DMS153 treated with DMSO at 0.1 percent for 48 hours (cell line): ENCODE results near the gene SUGP2.

Experiments
- DNase-seq: peaks from one replicate; lab custom pipeline; 2025; ENCODE audit not compliant: unreplicated experiment; lab: John Stamatoyannopoulos, UW

SUGP2 gene

GRCh38 chr19:18993115-18993514 is 40.2 kb downstream of the SUGP2 start:
- no peak for DNase-seq

DNA sequence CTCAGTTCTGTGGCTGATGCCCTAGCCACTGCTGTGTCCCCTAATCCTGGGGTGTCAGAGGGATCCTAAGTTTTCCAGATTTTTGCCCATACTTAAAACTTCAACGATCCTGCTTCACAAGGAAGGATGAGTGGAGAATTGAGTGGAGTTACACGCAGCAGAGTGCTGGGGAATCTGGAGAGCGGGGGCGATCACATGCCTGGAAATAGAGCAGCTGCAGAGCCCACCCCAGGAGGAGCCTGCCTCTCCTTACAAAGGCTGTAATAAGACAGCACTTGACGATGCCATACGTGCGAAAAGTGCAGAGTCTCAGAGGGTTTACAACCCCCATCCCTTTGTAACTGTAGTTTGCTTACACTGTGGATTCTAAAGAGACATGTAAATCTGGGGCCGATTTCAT is 40.6 kb downstream of the SUGP2 start:
- no peak for DNase-seq

GRCh38 chr19:18991468-18991867 is 41.8 kb downstream of the SUGP2 start:
- no peak for DNase-seq

GRCh38 chr19:18991006-18991405 is 42.3 kb downstream of the SUGP2 start:
- no peak for DNase-seq

GRCh38 chr19:18990128-18990708 is 43.1 kb downstream of the SUGP2 start:
- DNase-seq, result no peak

DNA sequence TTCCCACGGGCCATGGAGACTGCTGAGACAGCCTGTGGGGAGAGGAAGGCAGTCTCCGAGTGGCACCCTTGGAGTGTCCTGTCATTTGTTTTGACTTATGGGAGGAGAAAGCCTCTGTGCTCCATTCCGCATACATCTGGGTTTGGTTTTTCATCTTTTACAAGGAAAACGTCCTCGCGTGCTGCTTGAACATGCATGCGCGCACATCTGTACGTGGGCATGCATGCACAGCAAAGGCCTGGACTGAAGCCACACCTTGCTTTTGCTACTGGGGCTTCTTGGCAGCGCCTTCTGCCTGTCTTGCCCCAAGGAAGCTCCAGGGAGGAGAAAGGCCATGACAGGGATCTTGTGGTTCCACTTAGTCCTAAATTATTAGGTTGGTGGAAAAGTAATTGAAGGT is 44.0 kb downstream of the SUGP2 start:
- DNase-seq, result no peak

GRCh38 chr19:18987456-18987855 is 45.9 kb downstream of the SUGP2 start:
- no peak for DNase-seq

GRCh38 chr19:18985257-18985656 is 48.1 kb downstream of the SUGP2 start:
- no peak for DNase-seq

DNA sequence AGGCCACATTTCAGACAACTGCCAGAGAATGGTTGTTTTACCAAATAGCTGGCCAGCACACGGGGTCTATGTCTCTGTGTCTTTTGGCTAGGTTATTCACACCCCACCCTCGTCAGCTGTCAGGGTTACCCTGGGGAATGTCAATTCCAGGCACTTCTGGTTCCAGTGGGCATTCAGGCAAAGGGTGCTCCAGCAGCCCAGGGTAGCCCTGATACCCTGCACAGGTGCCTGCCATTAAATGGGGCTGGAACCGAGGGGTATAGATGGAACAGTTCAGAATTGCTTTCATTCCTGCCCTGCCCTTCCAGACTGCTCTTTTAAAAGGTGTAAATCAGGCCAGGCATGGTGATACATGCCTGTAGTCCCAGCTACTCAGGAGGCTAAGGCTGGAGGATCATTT is 49.1 kb downstream of the SUGP2 start:
- DNase-seq, result no peak

DNA sequence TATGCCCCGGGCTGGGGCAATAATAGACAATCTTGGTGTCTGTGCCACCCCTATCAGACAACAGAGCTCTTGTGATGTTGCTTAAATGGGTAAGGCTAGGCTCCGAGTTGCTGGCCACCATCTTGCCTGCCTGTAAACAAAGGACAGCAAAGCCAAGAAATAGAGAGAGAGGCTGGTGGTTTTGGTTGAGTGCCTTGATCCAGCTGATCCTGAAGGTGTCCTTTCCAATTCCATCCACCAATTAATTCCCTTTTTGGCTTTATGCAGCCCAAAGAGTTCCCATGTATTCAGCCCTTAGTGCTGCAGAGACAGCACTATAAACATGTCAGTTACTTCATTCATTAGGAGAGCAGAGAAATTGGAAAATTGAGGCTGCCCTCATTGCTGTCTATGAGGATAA is 50.6 kb downstream of the SUGP2 start:
- no peak for DNase-seq

- DNase-seq, result no peak
Observed at GRCh38 chr19:18980432-18981020, 52.8 kb downstream of the SUGP2 start.

GRCh38 chr19:18978616-18979015 is 54.7 kb downstream of the SUGP2 start:
- no peak for DNase-seq

- no peak for DNase-seq
Observed at GRCh38 chr19:18975869-18976268, 57.4 kb downstream of the SUGP2 start.

DNA sequence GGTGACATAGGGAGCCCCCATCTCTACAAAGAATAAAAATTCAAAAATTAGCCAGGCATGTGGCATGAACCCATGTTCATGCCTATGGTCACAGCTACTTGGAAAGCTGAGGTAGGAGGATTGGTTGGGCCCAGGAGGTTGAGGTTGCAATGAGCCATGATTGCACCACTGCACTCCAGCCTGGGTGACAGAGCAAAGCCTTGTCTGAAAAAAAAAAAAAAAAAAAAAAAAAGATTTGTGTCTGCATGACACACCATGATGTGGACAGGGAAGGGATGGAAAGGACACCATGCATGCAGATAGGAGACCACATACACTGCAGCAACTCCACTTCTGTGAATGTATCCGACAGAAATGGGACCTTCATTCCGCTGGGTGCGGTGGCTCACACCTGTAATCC is 58.3 kb downstream of the SUGP2 start:
- no peak for DNase-seq

DNA sequence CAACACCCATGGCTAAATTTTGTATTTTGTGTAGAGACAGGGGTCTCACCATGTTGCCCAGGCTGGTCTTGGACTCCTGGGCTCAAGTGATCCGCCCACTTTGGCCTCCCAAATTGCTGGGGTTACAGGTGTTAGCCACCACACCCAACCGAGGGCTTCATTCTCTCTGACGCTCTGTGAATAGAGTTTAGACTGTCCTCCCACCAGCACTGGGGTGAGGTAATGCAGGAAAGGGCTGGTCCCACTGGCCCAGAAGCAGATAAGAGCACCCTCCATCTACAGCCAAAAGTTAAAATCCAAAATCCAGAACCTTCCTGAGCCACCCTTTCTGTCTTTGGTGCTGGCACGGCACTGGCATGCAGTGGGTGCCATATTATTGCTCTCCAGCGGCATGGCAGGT is 60.5 kb downstream of the SUGP2 start:
- DNase-seq, result no peak

GRCh38 chr19:18972301-18972811 is 61.0 kb downstream of the SUGP2 start:
- no peak for DNase-seq

- no peak for DNase-seq
Observed at GRCh38 chr19:18969931-18970659, 63.2 kb downstream of the SUGP2 start.

DNA sequence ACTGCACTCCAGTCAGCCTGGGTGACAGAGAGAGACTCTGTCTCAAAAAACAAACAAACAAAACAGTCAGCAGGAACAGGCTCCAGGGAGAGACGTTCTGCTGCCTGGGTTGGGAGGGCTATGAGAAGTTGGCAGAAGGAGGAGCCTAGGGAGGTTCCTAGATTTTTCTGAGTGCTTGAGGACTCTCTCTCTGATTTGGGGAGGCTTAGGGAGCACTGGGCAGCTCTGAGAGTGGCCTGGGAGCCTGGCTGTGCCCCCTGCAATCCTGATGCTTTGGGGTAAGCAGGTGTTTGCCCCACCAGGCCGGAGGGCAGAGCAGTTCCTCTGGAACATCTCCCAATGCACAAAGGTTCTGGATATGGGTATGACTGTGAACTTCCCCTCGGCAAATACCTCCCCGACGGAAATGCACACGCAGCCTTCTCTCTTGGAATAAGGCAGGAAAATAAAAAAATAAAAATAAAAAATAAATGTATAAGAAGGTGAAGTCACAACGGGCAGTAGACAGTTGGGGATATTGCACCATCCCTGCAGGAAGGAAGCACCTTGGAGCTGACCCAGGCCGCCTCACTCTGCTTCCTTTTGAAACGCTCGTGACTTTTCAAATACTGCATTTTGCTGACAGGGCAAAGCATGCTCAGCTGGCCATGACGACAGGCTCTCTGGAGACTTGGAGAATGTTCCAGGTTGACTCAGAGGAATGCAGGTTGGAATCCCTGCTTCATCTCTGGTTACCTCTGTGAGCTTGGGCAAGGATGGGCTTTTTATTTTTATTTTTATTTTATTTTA is 65.8 kb downstream of the SUGP2 start:
- DNase-seq, result no peak

- DNase-seq, result no peak
Observed at GRCh38 chr19:18966307-18966706, 67.0 kb downstream of the SUGP2 start.

DNA sequence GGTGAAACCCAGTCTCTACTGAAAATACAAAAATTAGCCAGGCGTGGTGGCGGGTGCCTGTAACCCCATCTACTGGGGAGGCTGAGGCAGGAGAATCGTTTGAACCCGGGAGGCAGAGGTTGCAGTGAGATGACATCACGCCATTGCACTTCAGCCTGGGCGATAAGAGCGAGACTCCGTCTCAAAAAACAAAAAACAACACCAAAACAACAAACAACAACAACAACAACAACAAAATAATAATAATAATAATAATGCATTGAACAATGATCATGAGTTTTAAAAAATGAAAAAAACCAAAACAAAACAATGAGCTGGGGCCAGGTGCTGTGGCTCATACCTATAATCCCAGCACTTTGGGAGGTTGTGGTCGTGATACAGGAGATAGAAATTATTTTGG is 69.2 kb downstream of the SUGP2 start:
- DNase-seq, result no peak

DNA sequence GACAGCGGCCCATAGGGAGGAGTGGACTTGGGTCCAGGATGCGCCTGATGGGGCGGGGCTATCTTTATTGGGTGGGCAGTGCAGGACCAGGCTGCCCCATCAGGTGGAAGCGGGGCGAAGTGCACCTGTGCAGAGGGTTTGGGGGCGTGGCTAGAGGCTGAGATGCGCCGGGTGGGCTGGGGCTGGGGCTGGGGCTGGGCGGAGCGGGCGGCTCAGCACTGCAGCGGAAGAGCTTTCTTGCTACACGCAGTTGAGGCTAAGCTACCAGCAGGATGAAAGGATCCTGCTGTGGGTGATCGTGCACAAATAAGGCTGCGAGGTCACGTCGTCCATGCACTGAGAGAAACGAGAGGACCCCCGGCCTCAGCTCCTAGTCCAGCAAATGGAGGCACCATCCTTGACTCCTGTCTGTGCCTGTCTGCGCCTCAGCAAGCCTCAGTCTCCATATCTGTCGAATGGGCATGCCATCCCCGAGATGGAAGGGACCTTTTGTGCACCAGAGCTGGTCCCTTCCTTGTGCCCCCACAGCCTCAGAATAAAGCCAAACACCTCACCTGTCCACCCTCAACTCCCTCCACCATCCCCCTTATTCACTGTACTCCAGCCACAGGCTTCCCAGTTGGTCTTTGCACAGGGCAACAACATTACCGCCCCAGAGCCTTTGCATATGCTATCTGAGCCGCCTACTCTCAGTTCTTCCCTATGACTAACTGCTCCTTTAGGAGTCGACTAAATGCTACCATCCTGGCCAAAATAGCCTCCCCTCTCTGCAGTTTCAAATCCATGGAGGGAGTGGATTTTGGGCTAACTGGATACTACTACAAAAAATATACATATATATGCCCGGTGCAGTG is 71.3 kb downstream of the SUGP2 start:
- DNase-seq, result no peak
